ES-I3 (cell line): ENCODE measurements around the gene D2HGDH.
"Not testable (repeated sequence)": the region's sequence is repeated elsewhere in the genome, so short reads cannot be mapped to it uniquely, and the experiment has no call there.

ENCODE experiments used
- H3K36me3 ChIP-seq: 2 replicates; pipeline ENCODE4 v1.6.1; 2013; ENCODE audit warnings: mild to moderate bottlenecking, low read length, control low read depth, moderate library complexity; ENCODE audit not compliant: insufficient read depth
- H3K4me1 ChIP-seq: 2 replicates; pipeline ENCODE4 v1.6.1; 2013; ENCODE audit warnings: mild to moderate bottlenecking, control low read depth, low read length; ENCODE audit not compliant: insufficient read depth
- H3K9ac ChIP-seq: 2 replicates; pipeline ENCODE4 v1.6.1; 2013; ENCODE audit warnings: low read depth, mild to moderate bottlenecking, low read length, moderate library complexity
- H3K9me3 ChIP-seq: 2 replicates; pipeline ENCODE4 v1.6.1; 2013; ENCODE audit warnings: mild to moderate bottlenecking, low read length, moderate library complexity; ENCODE audit not compliant: control insufficient read depth, insufficient read depth

Gene D2HGDH

DNA sequence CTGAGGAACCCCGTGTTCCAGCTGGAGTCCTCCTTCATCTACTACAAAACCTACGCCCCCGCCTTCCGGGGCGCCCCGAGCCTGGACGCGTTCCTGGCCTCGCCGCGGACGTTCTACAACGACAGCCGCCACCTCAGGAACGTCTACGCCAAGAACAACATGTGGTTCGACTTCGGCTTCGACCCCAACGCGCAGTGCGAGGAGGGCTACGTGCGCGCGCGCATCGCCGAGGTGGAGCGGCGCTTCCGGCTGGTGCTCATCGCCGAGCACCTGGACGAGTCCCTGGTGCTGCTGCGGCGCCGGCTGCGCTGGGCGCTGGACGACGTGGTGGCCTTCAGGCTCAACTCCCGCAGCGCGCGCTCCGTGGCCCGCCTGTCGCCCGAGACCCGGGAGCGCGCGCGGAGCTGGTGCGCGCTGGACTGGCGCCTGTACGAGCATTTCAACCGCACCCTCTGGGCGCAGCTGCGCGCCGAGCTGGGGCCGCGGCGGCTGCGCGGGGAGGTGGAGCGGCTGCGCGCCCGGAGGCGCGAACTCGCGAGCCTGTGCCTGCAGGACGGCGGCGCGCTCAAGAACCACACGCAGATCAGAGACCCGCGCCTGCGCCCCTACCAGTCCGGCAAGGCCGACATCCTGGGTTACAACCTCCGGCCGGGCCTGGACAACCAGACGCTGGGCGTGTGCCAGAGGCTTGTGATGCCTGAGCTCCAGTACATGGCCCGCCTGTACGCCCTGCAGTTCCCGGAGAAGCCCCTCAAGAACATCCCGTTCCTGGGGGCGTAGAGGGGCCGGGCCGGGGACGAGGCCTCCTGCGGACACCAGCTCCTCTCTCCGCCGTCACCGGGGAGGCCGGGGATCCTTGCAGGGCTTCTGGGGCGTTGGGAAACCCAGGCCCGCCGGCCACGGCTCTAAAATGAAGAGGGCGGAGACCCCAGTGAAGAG is 69.2 kb downstream of the D2HGDH start:
- H3K9me3 ChIP-seq, result no peaks in the 10 kb centered on the region
- H3K9ac ChIP-seq, result peak overlapping the region; percentile 50; the same call in 1 of the 2 replicates

DNA sequence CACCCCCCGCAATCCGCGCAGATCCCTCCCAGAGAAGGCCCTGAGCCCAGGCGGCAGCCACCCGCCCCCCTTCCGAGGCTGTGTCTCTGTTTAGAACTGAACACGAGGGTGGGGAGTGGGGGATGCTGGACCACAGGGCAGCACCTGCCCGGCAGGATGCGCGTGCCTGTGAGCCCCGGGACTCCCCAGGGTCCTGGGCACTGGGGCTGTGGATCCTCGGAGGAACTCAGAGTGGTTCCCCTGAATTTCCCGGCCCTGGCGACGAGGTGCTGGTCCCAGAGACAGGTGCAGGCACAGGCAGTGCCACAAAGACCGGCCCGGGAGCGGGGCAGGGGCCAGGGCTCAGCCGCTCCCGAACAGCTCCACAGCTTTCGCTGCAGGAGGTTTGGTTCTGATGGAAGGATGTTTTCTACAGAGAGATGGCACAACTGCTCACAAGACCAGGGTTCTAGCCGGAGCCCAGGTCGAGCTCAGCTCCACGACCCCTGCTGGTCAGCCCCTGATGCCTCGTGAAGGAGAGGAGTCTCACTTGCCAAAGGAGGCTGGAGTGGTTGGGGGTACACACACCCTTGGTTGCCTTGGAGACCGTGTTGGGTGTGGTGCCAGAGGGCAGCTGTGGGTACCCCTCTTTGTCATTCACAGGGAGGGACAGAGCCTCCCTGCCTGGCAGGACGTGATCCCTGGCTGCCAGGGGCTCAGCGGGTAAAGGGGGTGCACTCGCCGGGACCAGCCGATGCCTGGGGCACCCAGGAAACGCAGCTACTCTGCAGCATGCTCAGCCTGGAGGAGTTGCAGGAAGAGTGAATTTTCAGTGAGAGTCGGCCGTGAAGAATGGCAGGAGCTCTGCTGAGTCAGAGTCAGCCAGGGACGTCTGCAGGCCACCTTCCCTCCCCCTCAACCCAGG is 70.1 kb downstream of the D2HGDH start:
- Histone ChIP-seq H3K9ac (peak overlapping the region; percentile 50), H3K9me3 (no peaks in the 10 kb centered on the region), H3K4me1 (peaks cover 8% of the 10 kb centered on the region; the same call in 1 of the 2 replicates), H3K36me3 (no peaks in the 10 kb centered on the region)

More for the DNA sequence above, 69.2 kb downstream of the D2HGDH start:
- Histone ChIP-seq H3K4me1 (peaks cover 8% of the 10 kb centered on the region; the same call in 1 of the 2 replicates), H3K36me3 (no peaks in the 10 kb centered on the region)

DNA sequence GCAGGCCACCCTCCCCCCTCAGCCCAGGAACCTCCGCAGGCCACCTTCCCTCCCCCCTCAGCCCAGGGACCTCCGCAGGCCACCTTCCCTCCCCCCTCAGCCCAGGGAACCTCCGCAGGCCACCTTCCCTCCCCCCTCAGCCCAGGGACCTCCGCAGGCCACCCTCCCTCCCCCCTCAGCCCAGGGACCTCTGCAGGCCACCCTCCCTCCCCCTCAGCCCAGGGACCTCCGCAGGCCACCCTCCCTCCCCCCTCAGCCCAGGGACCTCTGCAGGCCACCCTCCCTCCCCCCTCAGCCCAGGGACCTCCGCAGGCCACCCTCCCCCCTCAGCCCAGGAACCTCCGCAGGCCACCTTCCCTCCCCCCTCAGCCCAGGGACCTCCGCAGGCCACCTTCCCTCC is 71.8 kb downstream of the D2HGDH start:
- not testable (repeated sequence) for H3K4me1 ChIP-seq, H3K9ac ChIP-seq, H3K36me3 ChIP-seq, H3K9me3 ChIP-seq

DNA sequence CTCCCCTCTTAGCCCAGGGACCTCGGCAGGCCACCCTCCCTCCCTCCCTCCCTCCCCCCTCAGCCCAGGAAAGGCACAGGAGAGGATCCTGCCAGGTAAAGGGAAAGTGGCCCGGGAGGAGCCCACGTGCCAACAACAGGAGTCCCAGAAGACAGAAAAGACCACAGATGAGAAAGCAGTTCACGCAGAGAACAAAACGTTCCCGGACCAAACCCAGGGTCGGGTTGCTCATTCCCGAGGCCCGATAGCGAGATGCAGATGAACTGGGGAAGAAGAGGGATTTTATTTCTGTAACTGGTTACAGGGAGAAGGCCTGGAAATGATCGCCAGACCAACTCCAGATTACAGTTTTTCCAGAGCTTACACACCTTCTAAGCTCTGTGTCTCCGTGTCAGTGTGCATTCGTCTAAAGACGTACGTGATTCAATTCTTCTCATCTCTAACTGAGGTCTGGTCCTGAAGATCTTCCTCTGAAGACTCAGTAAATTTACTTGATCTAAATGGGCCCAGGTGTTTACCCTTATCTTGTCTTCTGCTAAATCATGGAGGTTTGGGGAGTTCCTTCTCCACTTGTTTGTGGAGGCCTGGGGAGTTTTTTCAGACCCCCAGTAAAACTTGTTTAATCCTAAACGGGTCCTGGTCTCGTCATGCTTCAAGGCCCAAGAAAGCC is 73.8 kb downstream of the D2HGDH start:
- Histone ChIP-seq H3K9me3 (no peaks in the 10 kb centered on the region), H3K4me1 (peaks cover 8% of the 10 kb centered on the region; the same call in 1 of the 2 replicates), H3K9ac (no peak overlapping the region), H3K36me3 (no peaks in the 10 kb centered on the region)

DNA sequence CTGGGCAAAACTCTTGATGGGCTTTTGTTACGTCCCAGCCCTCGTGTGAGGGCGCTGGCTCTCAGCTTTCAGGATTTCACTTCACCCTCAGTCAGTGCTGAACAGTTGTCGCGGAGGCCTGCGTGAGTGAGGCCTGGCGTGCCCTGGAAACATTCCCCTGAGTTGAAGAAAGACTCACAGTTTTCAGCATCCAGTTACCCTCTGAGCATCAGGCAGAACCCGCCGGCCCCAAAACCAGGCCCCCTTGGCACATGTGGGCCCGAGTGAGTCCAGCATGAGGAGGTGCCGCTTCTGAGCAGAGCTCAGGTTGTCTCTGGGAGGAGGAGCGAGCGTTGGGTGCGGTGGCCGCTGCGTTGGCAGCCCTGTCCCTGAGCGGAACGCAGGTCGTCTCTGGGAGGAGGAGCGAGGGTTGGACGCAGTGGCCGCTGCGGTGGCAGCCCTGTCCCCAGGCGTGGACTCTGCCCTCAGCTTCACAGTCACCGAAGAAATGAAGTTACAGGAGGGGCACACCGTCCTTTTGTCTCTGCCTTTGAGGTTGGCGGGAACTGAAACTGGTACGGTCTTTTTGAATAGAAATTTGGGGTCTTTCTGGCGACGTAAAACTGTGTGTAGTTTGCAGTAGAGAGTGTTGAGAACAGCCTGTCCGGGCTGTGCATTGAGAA is 74.4 kb downstream of the D2HGDH start, which contains the start of gene NEU4:
Gene NEU4 (plus strand): TSS at position 473 of the 662 bp plus-strand sequence. CDS start 5,292 bp downstream, outside the sequence.
- H3K9me3 ChIP-seq, result no peaks in the 10 kb centered on the region
- no peak within 1 kb of the TSS for H3K9ac ChIP-seq
- no peaks in the 10 kb centered on the region for H3K36me3 ChIP-seq
- peaks cover 8% of the 10 kb centered on the region; the same call in 1 of the 2 replicates for H3K4me1 ChIP-seq

DNA sequence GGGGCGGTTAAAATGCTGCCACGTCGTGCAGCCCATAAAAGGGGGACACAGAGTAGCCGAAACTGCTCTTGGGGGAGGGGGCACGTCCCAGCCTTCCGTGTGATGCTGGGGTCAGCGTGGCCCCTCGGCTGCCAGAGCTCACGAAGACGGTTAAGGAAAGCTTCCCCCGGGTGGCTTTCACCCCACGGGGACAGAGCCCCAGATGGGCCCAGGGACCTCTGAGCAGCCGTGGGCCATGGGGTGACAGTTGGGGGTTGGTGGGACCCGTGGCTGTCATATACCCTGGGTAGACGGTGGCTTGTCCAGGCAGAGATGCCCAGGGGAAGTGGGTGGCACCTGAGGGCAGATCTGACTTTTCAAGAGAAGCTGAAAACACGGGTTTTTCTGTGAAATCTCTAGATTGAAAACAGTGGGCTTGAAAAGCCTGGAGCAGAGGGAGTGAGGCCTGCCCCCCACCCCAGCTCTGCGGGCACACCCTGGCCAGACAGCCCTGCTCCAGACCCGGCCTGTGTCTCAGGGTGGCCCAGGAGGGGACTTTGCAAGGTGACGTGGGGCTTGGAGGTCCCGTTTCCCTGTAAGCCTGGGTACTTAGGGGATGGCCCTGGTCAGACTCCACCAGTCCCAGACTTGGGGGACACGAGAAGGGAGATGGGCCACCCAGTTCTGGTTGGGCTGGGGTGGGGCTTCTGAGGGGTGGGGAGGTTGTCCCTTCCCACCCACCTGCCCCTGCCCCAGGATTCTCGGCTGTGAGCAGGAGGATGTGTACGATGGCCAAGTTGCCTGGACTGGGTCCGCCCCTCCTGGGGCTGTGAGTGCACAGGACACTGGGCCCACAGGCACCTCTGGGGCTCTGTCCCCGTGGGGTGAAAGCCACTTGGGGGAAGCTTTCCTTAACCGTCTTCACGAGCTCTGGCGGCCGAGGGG is 75.2 kb downstream of the D2HGDH start:
- Histone ChIP-seq H3K36me3 (no peaks in the 10 kb centered on the region), H3K9ac (no peak overlapping the region), H3K9me3 (no peaks in the 10 kb centered on the region), H3K4me1 (peaks cover 3% of the 10 kb centered on the region; the same call in 1 of the 2 replicates)

DNA sequence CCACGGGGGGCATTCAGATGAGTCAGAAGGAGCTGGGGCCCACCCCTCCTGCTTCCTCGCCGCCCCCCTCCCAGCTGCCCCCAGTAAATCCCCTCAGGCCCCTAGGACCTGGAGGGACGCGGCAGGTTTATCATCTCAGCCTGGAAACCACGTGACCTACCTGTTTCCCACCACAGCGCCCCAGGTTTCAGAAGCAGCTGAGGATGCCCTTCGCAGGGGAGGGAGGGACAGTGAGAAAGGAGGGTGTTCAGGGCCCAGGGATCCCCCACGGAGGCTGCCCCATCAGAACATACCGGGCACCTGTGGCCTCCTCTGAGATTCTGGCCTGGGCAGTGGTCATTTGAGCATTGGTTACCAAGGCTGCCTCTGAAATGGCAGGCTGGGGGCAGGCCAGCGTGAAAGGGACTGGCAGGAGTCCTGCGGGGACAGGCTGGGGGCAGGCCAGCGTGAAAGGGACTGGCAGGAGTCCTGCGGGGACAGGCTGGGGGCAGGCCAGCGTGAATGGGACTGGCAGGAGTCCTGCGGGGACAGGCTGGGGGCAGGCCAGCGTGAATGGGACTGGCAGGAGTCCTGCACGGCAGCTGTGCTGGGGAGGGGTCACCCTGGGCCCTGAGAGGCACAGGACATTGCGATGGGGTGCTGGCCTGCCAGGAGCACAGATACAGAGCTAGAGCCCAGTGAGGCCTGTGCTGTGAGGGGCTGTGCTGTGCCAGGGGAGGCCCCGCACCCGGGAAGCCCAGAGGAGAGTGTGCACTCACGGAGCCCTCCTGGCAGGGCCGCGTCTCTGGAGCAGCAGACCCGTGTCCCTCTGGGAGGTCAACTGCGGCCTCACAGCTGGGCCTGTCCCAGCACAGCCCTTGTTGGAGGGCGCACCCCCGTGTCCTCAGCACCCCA is 76.1 kb downstream of the D2HGDH start:
- Histone ChIP-seq H3K9me3 (no peaks in the 10 kb centered on the region), H3K4me1 (no peaks in the 10 kb centered on the region; the same call in 1 of the 2 replicates), H3K36me3 (no peaks in the 10 kb centered on the region), H3K9ac (no peak overlapping the region)

DNA sequence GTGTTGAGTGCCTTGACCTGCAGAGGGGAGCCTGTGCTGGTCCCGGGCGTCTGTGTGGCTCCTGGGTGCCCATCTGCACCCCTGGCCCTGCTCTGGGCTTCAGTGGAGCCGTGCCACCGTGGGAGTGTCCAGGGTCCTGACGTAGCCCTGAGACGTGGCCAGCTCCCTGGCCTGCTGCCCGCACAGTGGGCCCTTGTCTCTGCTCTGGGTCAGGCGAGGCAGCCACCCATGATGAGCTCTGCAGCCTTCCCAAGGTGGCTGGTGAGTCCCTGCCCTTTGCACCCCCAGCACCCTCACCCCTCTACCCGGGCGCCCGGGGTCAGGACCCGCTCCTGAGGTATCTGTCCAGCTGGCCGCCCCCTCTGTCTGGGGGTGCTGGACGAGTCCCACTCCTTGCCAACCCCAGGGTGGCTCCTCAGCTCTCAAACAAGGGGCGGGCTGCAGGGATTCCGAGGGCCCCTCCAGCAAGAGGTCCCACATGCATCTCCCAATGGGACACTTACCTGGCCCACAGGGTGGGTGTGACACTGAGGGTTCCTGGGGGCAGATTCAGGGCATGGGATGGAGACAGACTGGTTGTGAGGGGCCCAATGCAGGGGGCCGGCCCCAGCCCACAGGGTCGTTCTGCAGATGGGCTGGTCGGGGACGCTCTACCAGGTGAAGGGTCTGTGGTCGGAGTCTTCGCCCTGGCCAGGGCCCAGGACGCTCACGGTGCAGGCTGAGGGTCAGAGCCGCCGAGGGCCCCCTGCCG is 76.9 kb downstream of the D2HGDH start:
- Histone ChIP-seq H3K9ac (no peak overlapping the region), H3K9me3 (no peaks in the 10 kb centered on the region), H3K4me1 (no peaks in the 10 kb centered on the region; the same call in 1 of the 2 replicates), H3K36me3 (no peaks in the 10 kb centered on the region)

DNA sequence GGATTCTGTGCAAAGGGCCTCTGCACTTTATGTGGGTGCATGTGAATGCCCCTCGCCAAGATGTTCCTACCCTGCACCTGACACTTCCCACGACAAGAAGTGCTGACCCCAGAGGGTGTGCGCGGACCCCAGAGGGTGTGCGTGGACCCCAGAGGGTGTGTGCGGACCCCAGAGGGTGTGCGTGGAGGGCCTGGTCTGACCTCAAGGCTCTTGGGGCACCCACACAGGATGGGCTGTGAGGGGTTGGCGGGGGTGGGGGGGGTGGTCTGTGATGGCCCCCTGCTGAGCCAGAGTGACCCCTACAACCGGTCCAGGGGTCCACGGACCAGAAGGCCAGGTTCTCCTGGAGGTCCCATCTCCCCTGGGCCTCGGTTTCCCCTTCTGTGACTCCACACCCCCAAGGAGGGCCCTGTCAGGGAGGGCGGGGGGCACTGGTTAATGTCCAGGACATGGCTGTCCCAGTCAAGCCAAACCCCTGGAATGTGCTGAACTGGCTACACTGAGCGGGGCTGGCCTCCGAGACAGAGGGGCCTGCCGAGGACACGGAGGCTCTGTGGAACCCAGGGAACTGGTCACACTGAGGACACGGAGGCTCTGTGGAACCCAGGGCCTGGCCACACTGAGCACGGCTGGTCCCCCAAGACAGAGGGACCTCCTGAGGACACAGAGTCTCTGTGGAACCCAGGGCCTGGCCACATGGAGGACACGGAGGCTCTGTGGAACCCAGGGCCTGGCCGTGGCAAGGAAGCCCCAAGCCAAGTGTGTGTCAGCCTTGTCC is 77.7 kb downstream of the D2HGDH start:
- Histone ChIP-seq H3K4me1 (no peaks in the 10 kb centered on the region; the same call in 1 of the 2 replicates), H3K9me3 (no peaks in the 10 kb centered on the region), H3K36me3 (no peaks in the 10 kb centered on the region), H3K9ac (no peak overlapping the region)

DNA sequence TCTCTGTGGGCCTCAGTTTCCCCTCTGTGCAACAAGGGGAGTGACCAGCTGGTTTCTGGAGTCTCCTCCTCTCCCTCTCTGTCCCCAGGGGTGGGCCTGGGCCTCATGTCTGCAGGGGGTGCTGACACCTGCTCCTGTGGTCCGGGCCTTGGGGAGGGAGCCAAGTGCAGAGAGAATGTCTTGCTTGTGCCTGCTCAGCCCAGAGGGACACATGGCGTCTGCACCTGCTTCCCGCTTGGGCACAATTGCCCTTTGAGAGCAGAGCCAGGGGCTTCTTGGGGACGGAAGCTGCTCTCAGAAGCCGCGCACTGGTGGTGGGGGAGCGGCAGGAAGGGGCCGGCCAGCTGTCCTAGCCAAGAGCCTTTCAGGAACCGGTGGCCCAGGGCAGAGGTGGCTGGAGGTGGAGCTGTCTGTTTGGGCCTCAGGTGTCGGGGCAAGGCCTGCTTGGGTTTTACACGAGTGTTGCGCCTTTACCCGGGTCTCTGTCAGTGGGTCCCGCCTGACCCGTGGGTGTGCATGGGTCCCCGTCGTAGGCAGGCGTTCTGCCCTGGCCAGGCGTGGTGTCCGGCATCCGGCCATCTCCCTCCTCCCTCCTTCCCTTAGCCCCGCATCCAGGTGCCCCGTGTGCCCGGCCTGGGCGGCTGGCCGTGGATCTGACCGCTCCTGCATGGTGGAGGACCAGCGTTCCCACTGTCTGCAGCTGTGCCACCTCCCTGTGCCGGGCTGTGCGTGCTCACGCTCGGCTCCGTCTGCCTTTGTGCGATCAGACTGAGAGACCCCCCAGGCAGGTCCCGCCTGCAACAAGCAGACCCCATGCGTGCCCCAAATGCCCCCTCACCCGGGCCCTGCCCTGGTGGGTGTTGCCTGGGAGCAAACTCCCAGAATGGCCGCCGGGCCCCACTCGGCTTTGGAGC is 78.6 kb downstream of the D2HGDH start:
- H3K9me3 ChIP-seq, result no peaks in the 10 kb centered on the region
- H3K4me1 ChIP-seq, result no peaks in the 10 kb centered on the region; the same call in 1 of the 2 replicates
- no peaks in the 10 kb centered on the region for H3K36me3 ChIP-seq
- no peak overlapping the region for H3K9ac ChIP-seq
